B cell (primary cell): ENCODE data around the gene DYNLT2.

Experiments
- EZH2 ChIP-seq: IDR thresholded peaks from 2 replicates; pipeline ENCODE4 v1.6.1; 2012; ENCODE audit warnings: borderline replicate concordance, low read depth, mild to moderate bottlenecking, moderate library complexity, low read length; ENCODE audit not compliant: insufficient read depth, poor library complexity, severe bottlenecking
- TF ChIP-seq, protein P1 (sequence below): fragments of 200-600 bp; IDR thresholded peaks from one replicate; pipeline ENCODE4 v1.8.0; 2022; ENCODE audit warnings: antibody characterized with exemption, mild to moderate bottlenecking

DNA sequence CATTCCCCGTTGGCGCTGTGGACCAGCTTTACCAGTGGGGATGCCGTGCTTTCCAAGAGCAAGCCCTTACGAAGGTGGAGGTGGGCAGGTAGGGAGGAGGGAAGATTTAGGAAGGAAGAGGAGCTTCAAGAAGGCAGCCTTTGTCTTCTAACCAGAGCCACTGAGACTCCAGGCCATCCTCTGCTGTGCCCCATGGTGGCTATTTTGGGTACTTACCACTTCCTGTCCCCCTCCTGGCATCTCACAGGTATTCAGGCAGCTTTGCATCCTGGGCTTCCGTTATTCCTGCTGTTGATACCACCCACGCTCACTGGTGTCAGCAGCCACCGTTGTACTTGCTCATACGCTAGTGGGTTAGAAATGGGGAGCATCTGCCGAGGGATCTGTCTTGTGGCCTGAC lies 23.0 kb upstream of the DYNLT2 start:
- TF ChIP-seq, protein P1, sequence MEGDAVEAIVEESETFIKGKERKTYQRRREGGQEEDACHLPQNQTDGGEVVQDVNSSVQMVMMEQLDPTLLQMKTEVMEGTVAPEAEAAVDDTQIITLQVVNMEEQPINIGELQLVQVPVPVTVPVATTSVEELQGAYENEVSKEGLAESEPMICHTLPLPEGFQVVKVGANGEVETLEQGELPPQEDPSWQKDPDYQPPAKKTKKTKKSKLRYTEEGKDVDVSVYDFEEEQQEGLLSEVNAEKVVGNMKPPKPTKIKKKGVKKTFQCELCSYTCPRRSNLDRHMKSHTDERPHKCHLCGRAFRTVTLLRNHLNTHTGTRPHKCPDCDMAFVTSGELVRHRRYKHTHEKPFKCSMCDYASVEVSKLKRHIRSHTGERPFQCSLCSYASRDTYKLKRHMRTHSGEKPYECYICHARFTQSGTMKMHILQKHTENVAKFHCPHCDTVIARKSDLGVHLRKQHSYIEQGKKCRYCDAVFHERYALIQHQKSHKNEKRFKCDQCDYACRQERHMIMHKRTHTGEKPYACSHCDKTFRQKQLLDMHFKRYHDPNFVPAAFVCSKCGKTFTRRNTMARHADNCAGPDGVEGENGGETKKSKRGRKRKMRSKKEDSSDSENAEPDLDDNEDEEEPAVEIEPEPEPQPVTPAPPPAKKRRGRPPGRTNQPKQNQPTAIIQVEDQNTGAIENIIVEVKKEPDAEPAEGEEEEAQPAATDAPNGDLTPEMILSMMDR = no peak
- TF ChIP-seq EZH2 = no peak
